Thyroid gland (tissue), 4 donors: ENCODE data around the gene EME1.

Experiments used
- POLR2A ChIP-seq, 2 donors: fragments of 450-650 bp; IDR thresholded peaks; one replicate each; pipeline ENCODE4 v1.6.1; 2017; ENCODE audit warnings: antibody characterized with exemption in 2 of 2, mild to moderate bottlenecking in 2 of 2, moderate library complexity in 1 of 2
- TF ChIP-seq, protein P1 (sequence below), 6 experiments: fragments of 200-600 bp in 3 of 6; fragments of 450-650 bp in 3 of 6; sonication (generic) in 3 of 6; IDR thresholded peaks; one replicate each; pipeline ENCODE4 v1.5.1; 2016 to 2019; ENCODE audit warnings: antibody characterized with exemption in 6 of 6, mild to moderate bottlenecking in 2 of 6, inconsistent platforms in 1 of 6, moderate library complexity in 1 of 6

DNA sequence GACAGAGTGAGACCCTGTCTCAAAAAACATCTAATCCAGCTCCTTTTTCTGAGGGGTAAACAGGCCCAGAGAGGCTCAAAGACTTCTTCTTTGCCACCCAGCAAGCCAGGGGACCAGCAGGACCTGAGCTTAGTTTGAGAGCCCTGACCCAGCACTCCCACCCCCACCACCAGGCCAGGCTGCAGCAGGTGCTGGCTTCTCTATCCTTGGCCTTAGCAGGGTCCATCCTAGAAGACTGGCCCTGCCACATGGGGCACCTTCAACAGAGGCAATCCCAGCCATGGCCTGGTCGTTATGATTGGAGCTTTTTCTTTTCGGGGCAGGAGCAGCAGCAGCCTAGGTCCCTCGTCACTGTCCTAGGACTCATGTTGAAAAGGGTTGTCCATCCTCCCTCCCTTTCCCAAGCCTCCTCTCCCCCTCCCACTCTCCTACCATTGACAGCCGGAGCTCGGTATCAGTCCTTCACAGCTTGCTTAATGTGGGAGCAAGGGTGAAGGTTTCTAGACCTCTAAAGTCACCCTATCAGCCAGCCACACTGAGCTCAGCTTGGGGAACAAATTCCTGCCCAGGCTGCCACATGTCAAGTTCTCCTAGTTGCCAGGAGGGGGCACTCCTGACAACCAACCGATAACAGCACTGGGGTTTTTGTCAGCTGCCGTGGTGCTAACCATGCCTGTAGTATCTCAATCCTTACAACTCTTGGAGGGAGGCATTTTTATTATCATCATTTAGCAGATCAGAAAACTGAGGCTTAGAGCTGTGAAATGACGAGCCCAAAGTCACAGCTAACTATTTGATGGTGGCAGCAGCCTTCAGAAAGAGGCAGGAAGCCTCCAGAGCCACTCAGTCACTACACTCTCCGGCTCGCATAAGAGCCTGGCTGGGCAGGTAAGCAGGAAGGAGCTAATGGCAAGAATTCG, 11.2 kb upstream of the EME1 start:
- TF ChIP-seq POLR2A (IDR thresholded peaks at IDR 0.05) = no peak
- TF ChIP-seq, protein P1, sequence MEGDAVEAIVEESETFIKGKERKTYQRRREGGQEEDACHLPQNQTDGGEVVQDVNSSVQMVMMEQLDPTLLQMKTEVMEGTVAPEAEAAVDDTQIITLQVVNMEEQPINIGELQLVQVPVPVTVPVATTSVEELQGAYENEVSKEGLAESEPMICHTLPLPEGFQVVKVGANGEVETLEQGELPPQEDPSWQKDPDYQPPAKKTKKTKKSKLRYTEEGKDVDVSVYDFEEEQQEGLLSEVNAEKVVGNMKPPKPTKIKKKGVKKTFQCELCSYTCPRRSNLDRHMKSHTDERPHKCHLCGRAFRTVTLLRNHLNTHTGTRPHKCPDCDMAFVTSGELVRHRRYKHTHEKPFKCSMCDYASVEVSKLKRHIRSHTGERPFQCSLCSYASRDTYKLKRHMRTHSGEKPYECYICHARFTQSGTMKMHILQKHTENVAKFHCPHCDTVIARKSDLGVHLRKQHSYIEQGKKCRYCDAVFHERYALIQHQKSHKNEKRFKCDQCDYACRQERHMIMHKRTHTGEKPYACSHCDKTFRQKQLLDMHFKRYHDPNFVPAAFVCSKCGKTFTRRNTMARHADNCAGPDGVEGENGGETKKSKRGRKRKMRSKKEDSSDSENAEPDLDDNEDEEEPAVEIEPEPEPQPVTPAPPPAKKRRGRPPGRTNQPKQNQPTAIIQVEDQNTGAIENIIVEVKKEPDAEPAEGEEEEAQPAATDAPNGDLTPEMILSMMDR (IDR thresholded peaks at IDR 0.05) = peak in 5 of 6 experiments; percentile 53 to 77 (median 64)
